Measurements from ENCODE around the gene SOBP. TPM values are rescaled to one million over a fixed set of nuclear protein-coding genes. Genes with fewer than 3 reads are reported as not detected.

SOBP gene
- total RNA-seq, 1 experiment from 2014 or later: 10.1 TPM

DNA sequence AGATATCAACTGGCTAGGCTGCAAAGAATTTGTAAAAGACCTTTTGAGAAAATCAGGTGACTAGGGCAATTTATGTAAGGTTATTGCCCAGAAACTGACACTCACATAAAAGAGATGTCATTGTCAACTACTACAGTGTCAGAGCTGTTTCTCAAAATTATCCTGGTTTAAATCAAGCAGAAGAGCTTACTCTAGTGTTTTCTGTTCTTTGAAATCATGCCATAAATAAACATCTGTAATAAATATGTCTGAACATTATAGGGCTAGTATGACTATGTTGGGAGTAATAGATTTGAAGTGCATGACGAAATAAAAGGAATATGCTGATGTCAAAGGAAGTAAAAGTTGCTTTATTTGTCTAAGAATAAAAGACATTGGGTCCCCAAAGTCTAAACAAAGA, 19.6 kb upstream of the SOBP start:
- TF ChIP-seq, protein P1, sequence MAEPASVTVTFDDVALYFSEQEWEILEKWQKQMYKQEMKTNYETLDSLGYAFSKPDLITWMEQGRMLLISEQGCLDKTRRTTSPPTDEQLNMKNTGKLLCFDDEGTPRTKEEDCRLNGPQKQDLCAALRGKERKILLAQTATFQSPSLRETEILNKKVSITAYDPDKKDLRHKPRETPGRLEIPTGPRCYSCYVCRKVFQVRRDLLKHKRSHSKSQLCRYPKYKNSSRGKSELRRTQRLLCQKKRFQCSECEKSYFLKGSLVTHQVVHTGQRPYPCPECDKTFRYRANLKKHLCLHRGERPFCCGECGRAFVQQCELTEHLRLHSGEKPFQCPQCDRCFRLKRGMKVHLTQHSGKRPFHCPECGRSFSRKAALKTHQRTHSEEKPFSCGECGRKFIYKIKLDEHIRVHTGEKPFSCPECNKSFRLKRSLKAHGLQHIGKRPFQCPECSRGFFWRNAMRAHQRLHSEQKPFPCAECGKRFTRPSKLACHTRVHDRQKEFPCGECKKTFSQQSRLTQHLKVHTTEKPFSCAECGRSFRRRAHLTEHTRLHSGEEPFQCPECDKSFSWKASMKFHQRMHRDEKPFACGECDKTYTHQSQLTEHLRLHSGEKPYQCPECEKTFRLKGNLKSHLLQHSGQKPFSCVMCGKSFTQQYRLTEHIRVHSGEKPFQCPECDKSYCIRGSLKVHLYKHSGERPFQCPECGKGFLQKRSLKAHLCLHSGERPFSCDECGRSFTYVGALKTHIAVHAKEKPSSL (CRISPR knock-in tag; conservative IDR thresholded peaks at IDR 0.05): no peak
- TF ChIP-seq SOX15 (CRISPR knock-in tag; IDR thresholded peaks at IDR 0.05) (no peak), NR3C1 (CRISPR knock-in tag; conservative IDR thresholded peaks at IDR 0.05; ENCODE audit: low read depth) (no peak), CBFB (CRISPR knock-in tag; IDR thresholded peaks at IDR 0.05; ENCODE audit: low read depth) (no peak)
- H3K4me3 Mint-ChIP-seq: no peak overlapping the region
- CTCF ChIA-PET: interaction anchor here (1.3 kb wide), 1 partner anchor 23 kb away, joined by 3 read pairs; no protein-coding TSS in a partner anchor
- ATAC-seq (no peak), DNase-seq (ENCODE audit: low spot score) (no peak)
- H3K4me1 Mint-ChIP-seq: peaks cover 23% of the 10 kb centered on the region
- no peak overlapping the region for H3K27ac Mint-ChIP-seq
- H3K36me3 Mint-ChIP-seq: no peaks in the 10 kb centered on the region
- H3K9me3 Mint-ChIP-seq: no peaks in the 10 kb centered on the region
- POLR2A ChIA-PET: no interaction called here
- no peaks in the 10 kb centered on the region for H3K27me3 Mint-ChIP-seq (ENCODE audit: low read depth)

GRCh38 chr6:107473660-107474059, 16.3 kb upstream of the SOBP start:
- Mint-ChIP-seq H3K27me3 (ENCODE audit: low read depth) (no peaks in the 10 kb centered on the region), H3K36me3 (no peaks in the 10 kb centered on the region), H3K4me3 (no peak overlapping the region), H3K27ac (no peak overlapping the region), H3K4me1 (peaks cover 11% of the 10 kb centered on the region), H3K9me3 (no peaks in the 10 kb centered on the region)
- ChIA-PET POLR2A (no interaction called here), CTCF (interaction anchor here (0.7 to 1.2 kb wide), 2 partner anchors 15 to 182 kb away, joined by 3 to 5 read pairs; no protein-coding TSS in a partner anchor)
- DNase-seq (ENCODE audit: low spot score): no peak
- TF ChIP-seq TEAD1 (CRISPR knock-in tag; IDR thresholded peaks at IDR 0.05): no peak
- no peak for TF ChIP-seq NR3C1 (CRISPR knock-in tag; conservative IDR thresholded peaks at IDR 0.05; ENCODE audit: low read depth)
- no peak for TF ChIP-seq AR (CRISPR knock-in tag; IDR thresholded peaks at IDR 0.05)
- TF ChIP-seq, protein P2, sequence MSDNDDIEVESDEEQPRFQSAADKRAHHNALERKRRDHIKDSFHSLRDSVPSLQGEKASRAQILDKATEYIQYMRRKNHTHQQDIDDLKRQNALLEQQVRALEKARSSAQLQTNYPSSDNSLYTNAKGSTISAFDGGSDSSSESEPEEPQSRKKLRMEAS (CRISPR knock-in tag; IDR thresholded peaks at IDR 0.05): no peak
- no peak for TF ChIP-seq MXD4 (CRISPR knock-in tag; IDR thresholded peaks at IDR 0.05; ENCODE audit: borderline replicate concordance)
- no peak for TF ChIP-seq CREB1 (CRISPR knock-in tag; IDR thresholded peaks at IDR 0.05)
- no peak for TF ChIP-seq CREM (CRISPR knock-in tag; IDR thresholded peaks at IDR 0.05)
- no peak for TF ChIP-seq TCF7 (CRISPR knock-in tag; IDR thresholded peaks at IDR 0.05; ENCODE audit: low read depth)
- TF ChIP-seq, protein P3, sequence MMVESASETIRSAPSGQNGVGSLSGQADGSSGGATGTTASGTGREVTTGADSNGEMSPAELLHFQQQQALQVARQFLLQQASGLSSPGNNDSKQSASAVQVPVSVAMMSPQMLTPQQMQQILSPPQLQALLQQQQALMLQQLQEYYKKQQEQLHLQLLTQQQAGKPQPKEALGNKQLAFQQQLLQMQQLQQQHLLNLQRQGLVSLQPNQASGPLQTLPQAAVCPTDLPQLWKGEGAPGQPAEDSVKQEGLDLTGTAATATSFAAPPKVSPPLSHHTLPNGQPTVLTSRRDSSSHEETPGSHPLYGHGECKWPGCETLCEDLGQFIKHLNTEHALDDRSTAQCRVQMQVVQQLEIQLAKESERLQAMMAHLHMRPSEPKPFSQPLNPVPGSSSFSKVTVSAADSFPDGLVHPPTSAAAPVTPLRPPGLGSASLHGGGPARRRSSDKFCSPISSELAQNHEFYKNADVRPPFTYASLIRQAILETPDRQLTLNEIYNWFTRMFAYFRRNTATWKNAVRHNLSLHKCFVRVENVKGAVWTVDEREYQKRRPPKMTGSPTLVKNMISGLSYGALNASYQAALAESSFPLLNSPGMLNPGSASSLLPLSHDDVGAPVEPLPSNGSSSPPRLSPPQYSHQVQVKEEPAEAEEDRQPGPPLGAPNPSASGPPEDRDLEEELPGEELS (CRISPR knock-in tag; IDR thresholded peaks at IDR 0.05): no peak
- no peak for TF ChIP-seq PRDM15 (CRISPR knock-in tag; IDR thresholded peaks at IDR 0.05)
- TF ChIP-seq GRHL2 (CRISPR knock-in tag; IDR thresholded peaks at IDR 0.05; ENCODE audit: insufficient replicate concordance, severe bottlenecking): no peak
- TF ChIP-seq CTCF (IDR thresholded peaks at IDR 0.05): no peak
- no peak for TF ChIP-seq ATF2 (CRISPR knock-in tag; IDR thresholded peaks at IDR 0.05; ENCODE audit: borderline replicate concordance, low read depth)
- TF ChIP-seq ZNF317 (CRISPR knock-in tag; IDR thresholded peaks at IDR 0.05; ENCODE audit: borderline replicate concordance, low read depth): no peak
- TF ChIP-seq JAZF1 (CRISPR knock-in tag; IDR thresholded peaks at IDR 0.05): no peak
- no peak for TF ChIP-seq ZNF138 (CRISPR knock-in tag; conservative IDR thresholded peaks at IDR 0.05)
- no peak for TF ChIP-seq EMX1 (CRISPR knock-in tag; IDR thresholded peaks at IDR 0.05)
- no peak for TF ChIP-seq ETV6 (CRISPR knock-in tag; IDR thresholded peaks at IDR 0.05)
- peak; percentile 60; the same call in 1 of the 2 replicates for ATAC-seq

Measured in WTC11 (cell line).